Measurements from ENCODE around the gene PEX1.
"Not testable (repeated sequence)": the region's sequence is repeated elsewhere in the genome, so short reads cannot be mapped to it uniquely, and the experiment has no call there.

PEX1 gene

DNA sequence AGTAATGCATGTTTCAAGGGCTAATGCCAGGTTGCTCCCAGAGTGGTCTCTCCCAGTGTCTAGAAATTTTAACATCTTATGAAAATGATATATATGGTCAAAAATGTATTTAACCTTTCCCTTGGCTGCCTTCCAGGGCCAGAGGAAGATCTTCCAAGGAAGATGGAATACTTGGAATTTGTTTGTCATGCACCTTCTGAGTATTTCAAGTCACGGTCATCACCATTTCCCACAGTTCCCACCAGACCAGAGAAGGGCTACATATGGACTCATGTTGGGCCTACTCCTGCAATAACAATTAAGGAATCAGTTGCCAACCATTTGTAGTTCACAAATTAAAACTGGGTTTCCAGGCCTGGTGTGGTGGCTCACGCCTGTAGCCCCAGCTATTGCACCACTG, 72.1 kb downstream of the PEX1 start:
- DNase-seq = no peak

DNA sequence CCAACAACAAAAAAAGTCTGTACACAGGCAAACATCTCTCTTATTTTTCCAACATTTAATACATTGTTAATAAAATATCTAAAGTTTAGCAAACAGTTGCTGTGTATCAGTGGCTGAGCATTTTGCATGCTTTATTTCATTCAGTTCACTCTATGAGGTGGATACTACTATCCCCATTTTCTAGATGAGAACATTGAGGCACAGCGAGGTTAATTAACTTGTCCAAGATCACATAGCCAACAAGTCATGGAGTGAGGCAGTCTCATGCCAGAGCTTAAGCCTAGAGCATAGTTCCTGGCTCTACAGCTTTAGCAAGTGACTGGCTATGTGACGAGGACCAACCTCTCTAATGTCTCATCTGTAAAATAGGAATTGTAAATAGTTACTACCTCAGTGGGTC, 76.7 kb downstream of the PEX1 start:
- no peak for DNase-seq

DNA sequence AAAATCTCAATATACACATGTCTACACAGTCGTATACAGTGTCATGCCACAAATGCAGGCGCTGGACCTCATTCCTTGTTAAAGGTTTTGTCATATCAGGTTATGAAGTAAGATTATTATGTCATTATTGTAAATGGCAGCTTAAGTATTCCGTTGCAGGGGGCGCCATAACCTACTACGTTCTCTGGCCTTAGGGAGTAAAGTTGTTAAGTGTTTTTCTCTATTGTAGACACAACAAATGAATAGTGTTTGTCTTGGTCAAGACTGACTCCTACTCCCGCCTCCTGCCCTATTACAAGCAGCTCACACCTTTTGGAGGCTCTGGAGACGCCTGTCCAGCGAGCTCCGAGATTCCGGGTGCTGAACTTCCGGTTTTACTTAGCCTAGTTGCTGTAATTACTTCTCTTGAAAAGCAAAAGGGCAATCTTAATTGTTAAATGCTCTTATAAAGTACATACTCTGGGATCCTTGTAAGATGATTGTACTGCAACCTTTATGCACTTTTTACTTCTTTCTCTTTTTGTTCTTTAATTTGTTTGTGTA, 80.0 kb downstream of the PEX1 start:
- peak; percentile 19 for DNase-seq

DNA sequence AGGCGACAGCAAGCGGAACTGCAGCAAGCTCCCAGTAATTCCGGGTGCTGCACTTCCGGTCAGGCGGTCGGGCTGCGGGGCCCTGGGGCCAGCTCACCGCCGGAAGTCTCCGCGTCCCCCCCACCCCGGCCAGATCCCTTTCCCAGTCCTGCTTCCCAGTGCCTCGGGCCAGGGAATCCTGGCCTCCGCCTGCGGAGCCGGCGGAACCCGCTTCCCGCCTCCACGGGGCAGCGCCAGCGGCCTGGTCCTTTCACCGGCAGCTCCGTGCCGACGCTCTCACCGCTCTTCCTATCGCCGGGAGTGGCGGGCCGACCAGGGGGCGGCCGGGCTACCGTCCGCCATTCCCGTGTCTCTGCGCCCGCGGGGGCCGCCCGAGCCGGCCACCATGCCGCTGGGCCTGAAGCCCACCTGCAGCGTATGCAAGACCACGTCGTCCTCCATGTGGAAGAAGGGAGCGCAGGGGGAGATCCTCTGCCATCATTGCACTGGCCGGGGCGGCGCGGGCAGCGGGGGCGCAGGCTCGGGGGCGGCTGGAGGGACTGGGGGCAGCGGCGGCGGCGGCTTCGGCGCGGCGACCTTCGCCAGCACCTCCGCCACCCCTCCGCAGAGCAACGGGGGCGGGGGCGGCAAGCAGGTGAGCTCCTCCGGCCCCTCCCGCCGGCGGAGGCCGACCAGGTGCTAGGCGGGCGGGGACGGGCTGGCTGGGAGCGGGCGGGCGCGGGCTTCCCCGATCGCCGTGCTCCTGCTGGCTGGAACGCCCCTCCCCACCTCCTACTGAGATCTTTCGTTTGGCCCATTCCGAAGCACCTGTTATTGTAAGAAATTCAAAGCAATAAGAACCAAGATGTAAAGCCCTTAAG, 80.7 kb downstream of the PEX1 start, which contains the start of gene GATAD1:
GATAD1 (plus strand) TSS at position 138 of the 860 bp plus-strand sequence; CDS start at position 386, 248 bp downstream.
- peak; percentile 82 for DNase-seq

DNA sequence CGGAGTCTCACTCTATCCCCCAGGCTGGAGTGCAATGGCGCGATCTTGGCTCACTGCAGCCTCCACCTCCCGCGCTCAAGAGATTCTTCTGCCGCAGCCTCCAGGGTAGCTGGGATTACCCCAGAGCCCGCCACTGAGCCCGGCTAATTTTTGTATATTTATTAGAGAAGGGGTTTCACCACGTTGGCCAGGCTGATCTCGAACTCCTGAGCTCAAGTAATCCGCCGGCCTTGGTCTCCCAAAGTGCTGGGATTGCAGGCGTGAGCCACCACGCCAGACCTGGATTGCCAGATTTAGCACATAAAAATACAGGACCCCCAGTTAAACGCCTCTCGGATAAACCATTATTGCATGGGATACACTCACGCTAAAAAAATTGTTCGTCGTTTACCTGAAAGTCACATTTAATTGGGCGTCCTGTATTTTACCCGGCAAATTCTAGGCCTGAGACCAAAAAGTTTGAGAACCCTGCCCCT, 81.4 kb downstream of the PEX1 start:
- DNase-seq = no peak

DNA sequence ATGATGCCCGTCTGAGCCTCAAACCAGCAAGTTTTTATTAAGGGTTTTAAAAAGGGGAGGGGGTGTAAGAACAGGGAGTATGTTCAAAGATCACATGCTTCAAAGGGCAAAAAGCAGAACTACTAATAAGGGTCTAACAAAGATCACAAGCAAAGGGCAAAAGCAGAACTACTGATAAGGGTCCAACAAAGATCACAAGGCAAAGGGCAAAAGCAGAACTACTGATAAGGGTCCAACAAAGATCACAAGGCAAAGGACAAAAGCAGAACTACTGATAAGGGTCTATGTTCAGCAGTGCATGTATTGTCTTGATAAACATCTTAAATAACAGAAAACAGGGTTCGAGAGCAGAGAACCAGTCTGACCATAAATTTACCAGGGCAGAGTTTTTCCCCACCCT, 85.6 kb downstream of the PEX1 start:
- not testable (repeated sequence) for DNase-seq

DNA sequence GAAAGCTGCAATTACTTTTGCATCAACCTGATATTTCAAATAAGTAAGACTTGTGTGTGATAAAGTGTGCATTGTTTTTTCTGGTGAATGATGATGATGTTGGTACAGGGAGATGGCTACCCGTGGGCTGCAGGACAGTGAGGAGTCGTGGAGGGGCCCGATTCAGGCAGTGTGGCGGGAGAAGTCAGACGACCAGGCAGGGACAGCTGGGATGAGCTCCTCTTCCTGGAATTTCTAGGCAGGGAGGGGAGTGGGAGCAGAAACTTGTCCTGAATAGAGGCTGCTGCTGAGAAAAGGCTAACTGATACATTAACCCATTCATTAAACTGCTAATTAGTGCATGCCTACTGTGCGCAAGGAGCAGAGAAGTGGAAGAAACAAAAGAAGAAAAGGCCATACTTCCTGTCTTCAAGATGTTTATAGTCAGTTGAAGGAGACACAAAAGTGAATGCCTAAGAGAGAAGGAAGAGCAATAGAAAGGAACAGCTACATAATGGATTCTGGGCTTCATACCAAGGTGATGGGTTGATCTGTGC, 90.3 kb downstream of the PEX1 start:
- no peak for DNase-seq
